ENCODE data around the gene NACAD.

- TF ChIP-seq CTCF (IDR thresholded peaks at IDR 0.05; ENCODE audit: insufficient read depth, low read length) (no peak), POLR2AphosphoS5 (IDR thresholded peaks at IDR 0.05; ENCODE audit: low read depth) (no peak), REST (IDR thresholded peaks at IDR 0.05; ENCODE audit: insufficient replicate concordance, low read depth) (no peak), GABPA (IDR thresholded peaks at IDR 0.05; ENCODE audit: low read depth) (no peak), SPI1 (IDR thresholded peaks at IDR 0.05; ENCODE audit: borderline replicate concordance, low read depth) (no peak)
Observed at GRCh38 chr7:45087301-45088145, 1.2 kb downstream of the NACAD start.
